OCI-LY3 (cell line): ENCODE measurements around the gene FMN1.

ENCODE experiments used
- H2AFZ ChIP-seq: fragments of 200-600, 300-600 bp; shearing (Covaris generic); 2 replicates; pipeline ENCODE4 v1.6.0; 2014; ENCODE audit warnings: antibody characterized with exemption, low read depth, low read length
- H3K27ac ChIP-seq: fragments of 200-600, 300-600 bp; sonication (generic); 2 replicates; pipeline ENCODE4 v1.5.1; 2014; ENCODE audit warnings: mild to moderate bottlenecking, low read length, moderate library complexity, mixed read lengths
- H3K27me3 ChIP-seq: fragments of 200-600, 300-600 bp; sonication (generic); 2 replicates; pipeline ENCODE4 v1.6.1; 2014; ENCODE audit warnings: low read depth, low read length, mixed read lengths
- H3K36me3 ChIP-seq: fragments of 200-600, 300-600 bp; sonication (generic); replicated peaks from 2 replicates; pipeline ENCODE3; 2014; ENCODE audit warnings: low read depth, low read length, mixed read lengths
- H3K4me1 ChIP-seq: fragments of 300-600, 200-600 bp; sonication (generic); 2 replicates; pipeline ENCODE4 v1.6.1; 2014; ENCODE audit warnings: low read length, mixed read lengths
- H3K4me2 ChIP-seq: fragments of 200-600, 300-600 bp; sonication (generic); 2 replicates; pipeline ENCODE4 v1.6.1; 2014; ENCODE audit warnings: low read length, mixed read lengths
- H3K4me3 ChIP-seq: fragments of 300-600, 200-600 bp; sonication (generic); 2 replicates; pipeline ENCODE4 v1.5.1; 2014; ENCODE audit warnings: antibody characterized with exemption, mild to moderate bottlenecking, low read length, moderate library complexity
- H3K79me2 ChIP-seq: fragments of 300-600, 200-600 bp; shearing (Covaris generic); 2 replicates; pipeline ENCODE4 v1.6.1; 2014; ENCODE audit warnings: mild to moderate bottlenecking, low read length, mixed read lengths
- H3K9ac ChIP-seq: fragments of 300-600, 200-600 bp; shearing (Covaris generic); 2 replicates; pipeline ENCODE4 v1.6.0; 2014; ENCODE audit warnings: mild to moderate bottlenecking, low read length, moderate library complexity
- H3K9me3 ChIP-seq: fragments of 200-600, 300-600 bp; shearing (Covaris generic); 2 replicates; pipeline ENCODE4 v1.6.1; 2014; ENCODE audit warnings: low read length, mixed read lengths; ENCODE audit not compliant: insufficient read depth
- H4K20me1 ChIP-seq: fragments of 200-600, 300-600 bp; sonication (generic); 2 replicates; pipeline ENCODE4 v1.6.1; 2016; ENCODE audit warnings: low read length, mixed read lengths; ENCODE audit not compliant: insufficient read depth
- EZH2phosphoT487 ChIP-seq: fragments of 200-600 bp; shearing (Covaris generic); IDR thresholded peaks from 2 replicates; pipeline ENCODE4 v1.6.1; 2018; ENCODE audit warnings: antibody characterized with exemption, mixed run types, low read depth
- TF ChIP-seq, protein P1 (sequence below): fragments of 200-600, 300-600 bp; sonication (generic); IDR thresholded peaks from 2 replicates; pipeline ENCODE4 v1.5.1; 2014; ENCODE audit warnings: antibody characterized with exemption, low read length, low read depth

FMN1 gene

DNA sequence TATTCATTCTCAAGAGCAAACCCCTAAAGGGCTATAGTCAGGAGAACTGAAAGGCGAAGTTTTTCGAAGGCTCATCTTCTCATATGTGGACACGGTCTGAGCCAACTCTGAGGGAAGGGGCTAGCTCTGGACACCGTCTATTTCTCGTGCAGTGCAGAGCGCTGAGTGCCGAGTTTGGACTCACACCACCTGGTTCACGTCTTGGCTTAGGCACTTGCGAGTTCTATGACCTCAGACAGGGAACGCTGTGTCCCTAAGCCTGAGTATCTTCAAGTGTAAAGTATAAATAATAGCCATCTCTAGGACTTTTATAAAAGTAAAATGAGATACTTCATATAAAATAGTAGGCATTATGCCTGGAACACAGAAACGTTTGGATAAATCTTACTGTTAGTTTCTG is 223.7 kb downstream of the FMN1 start:
- Histone ChIP-seq H2AFZ (no peak overlapping the region), H3K36me3 (no peaks in the 10 kb centered on the region), H4K20me1 (no peaks in the 10 kb centered on the region), H3K27ac (no peak overlapping the region), H3K4me3 (no peak overlapping the region), H3K27me3 (peaks cover 48% of the 10 kb centered on the region), H3K9me3 (no peaks in the 10 kb centered on the region), H3K79me2 (no peaks in the 10 kb centered on the region), H3K4me2 (no peak overlapping the region), H3K9ac (no peak overlapping the region), H3K4me1 (peaks cover 7% of the 10 kb centered on the region; the same call in 1 of the 2 replicates)
- no peak for TF ChIP-seq EZH2phosphoT487
- TF ChIP-seq, protein P1, sequence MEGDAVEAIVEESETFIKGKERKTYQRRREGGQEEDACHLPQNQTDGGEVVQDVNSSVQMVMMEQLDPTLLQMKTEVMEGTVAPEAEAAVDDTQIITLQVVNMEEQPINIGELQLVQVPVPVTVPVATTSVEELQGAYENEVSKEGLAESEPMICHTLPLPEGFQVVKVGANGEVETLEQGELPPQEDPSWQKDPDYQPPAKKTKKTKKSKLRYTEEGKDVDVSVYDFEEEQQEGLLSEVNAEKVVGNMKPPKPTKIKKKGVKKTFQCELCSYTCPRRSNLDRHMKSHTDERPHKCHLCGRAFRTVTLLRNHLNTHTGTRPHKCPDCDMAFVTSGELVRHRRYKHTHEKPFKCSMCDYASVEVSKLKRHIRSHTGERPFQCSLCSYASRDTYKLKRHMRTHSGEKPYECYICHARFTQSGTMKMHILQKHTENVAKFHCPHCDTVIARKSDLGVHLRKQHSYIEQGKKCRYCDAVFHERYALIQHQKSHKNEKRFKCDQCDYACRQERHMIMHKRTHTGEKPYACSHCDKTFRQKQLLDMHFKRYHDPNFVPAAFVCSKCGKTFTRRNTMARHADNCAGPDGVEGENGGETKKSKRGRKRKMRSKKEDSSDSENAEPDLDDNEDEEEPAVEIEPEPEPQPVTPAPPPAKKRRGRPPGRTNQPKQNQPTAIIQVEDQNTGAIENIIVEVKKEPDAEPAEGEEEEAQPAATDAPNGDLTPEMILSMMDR, result no peak

DNA sequence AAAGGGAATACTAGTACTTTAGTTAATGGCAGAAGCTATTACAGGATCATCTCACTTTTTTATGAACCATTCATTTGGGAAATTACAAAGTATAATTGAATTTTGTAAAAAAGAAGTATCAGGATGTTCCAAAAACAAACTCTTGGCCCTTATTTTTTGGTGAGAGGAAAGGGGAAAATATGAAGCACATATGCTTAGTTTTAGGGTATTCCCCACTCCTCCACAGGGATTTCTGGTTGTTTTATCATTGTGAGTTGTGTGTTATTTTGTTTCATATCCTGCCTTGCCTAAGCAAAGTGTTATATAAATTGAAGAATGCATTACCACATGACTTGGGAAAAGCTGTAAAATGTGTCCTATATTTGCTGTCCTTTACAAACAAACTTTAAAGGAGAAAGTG is 227.0 kb downstream of the FMN1 start:
- Histone ChIP-seq H3K4me2 (no peak overlapping the region), H3K27ac (no peak overlapping the region), H3K27me3 (peaks cover 37% of the 10 kb centered on the region), H2AFZ (no peak overlapping the region), H3K79me2 (no peaks in the 10 kb centered on the region), H3K9me3 (no peaks in the 10 kb centered on the region), H3K4me3 (no peak overlapping the region), H3K4me1 (no peaks in the 10 kb centered on the region), H3K36me3 (no peaks in the 10 kb centered on the region), H3K9ac (no peak overlapping the region), H4K20me1 (no peaks in the 10 kb centered on the region)
- TF ChIP-seq EZH2phosphoT487, result no peak
- TF ChIP-seq, protein P1, result no peak

DNA sequence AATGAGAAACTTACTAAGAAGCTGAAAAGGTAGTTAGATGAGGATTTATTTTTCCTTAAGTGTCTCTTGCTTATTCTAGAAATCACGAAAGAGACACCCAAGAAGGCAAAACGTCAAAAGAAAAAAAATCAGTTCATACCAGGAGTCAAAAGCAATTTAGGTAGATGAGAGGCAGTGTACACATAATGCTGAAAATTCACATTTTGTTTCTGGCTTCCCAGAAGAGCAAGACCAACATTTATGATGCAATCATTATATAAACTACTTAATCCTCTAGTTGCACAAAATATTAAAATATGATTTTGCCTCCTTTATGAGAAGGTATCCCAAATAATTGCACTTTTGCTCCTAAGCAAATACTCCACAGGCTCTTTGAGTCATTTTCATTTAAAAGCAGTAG is 228.0 kb downstream of the FMN1 start:
- Histone ChIP-seq H3K79me2 (no peaks in the 10 kb centered on the region), H3K4me2 (no peak overlapping the region), H3K9ac (no peak overlapping the region), H3K27me3 (peaks cover 27% of the 10 kb centered on the region), H3K4me3 (no peak overlapping the region), H3K27ac (no peak overlapping the region), H3K36me3 (no peaks in the 10 kb centered on the region), H3K9me3 (no peaks in the 10 kb centered on the region), H2AFZ (no peak overlapping the region), H3K4me1 (no peaks in the 10 kb centered on the region), H4K20me1 (no peaks in the 10 kb centered on the region)
- TF ChIP-seq, protein P1, result no peak
- TF ChIP-seq EZH2phosphoT487, result no peak

DNA sequence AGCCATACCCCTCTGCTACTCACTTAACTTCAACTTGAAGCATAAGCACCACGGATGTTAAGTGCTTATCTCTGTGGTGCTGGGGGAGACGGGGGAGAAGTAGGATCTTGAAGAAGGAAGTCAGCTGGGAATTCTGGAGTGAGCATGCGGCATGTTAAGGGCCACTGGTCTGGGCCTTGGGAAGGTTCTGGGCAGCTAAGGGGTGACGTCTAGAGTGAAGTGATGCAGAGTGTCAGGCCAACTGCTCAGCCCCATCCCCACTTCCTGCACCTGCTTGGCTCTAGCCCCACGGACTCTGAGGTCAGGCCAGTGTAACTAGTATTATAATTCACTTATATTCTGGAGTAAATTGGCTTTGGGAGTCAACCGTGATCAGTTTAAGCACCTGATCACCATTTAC is 228.6 kb downstream of the FMN1 start:
- H2AFZ ChIP-seq, result no peak overlapping the region
- no peaks in the 10 kb centered on the region for H3K9me3 ChIP-seq
- H3K36me3 ChIP-seq, result no peaks in the 10 kb centered on the region
- no peak overlapping the region for H3K4me3 ChIP-seq
- no peak overlapping the region for H3K4me2 ChIP-seq
- no peaks in the 10 kb centered on the region for H4K20me1 ChIP-seq
- peaks cover 21% of the 10 kb centered on the region for H3K27me3 ChIP-seq
- H3K4me1 ChIP-seq, result no peaks in the 10 kb centered on the region
- TF ChIP-seq, protein P1, result no peak
- TF ChIP-seq EZH2phosphoT487, result no peak
- H3K79me2 ChIP-seq, result no peaks in the 10 kb centered on the region
- no peak overlapping the region for H3K27ac ChIP-seq
- no peak overlapping the region for H3K9ac ChIP-seq
